GM10847 (cell line): Measurements from ENCODE around the gene CDX2.

Experiments
- POLR2A ChIP-seq: IDR thresholded peaks from 2 replicates; pipeline ENCODE4 v1.6.1; 2011; ENCODE audit not compliant: insufficient read length; ENCODE audit errors: extremely low read depth

Gene CDX2

GRCh38 chr13:27981006-27981708 is 12.0 kb upstream of the CDX2 start:
- TF ChIP-seq POLR2A: no peak

- no peak for TF ChIP-seq POLR2A
Observed at GRCh38 chr13:27980280-27980998, 11.3 kb upstream of the CDX2 start.

- no peak for TF ChIP-seq POLR2A
Observed at GRCh38 chr13:27979765-27980279, 10.7 kb upstream of the CDX2 start.

- no peak for TF ChIP-seq POLR2A
Observed at GRCh38 chr13:27979001-27979643, 10.0 kb upstream of the CDX2 start.

- no peak for TF ChIP-seq POLR2A
Observed at GRCh38 chr13:27978301-27978968, 9.3 kb upstream of the CDX2 start.

GRCh38 chr13:27977476-27978300 is 8.6 kb upstream of the CDX2 start:
- no peak for TF ChIP-seq POLR2A

GRCh38 chr13:27976362-27977091 is 7.4 kb upstream of the CDX2 start:
- TF ChIP-seq POLR2A: no peak

- no peak for TF ChIP-seq POLR2A
Observed at GRCh38 chr13:27975564-27976361, 6.6 kb upstream of the CDX2 start.

GRCh38 chr13:27973961-27974662 is 5.0 kb upstream of the CDX2 start:
- TF ChIP-seq POLR2A: no peak

- no peak for TF ChIP-seq POLR2A
Observed at GRCh38 chr13:27973291-27973690, 4.2 kb upstream of the CDX2 start.

- no peak for TF ChIP-seq POLR2A
Observed at GRCh38 chr13:27972478-27972820, 3.3 kb upstream of the CDX2 start.

- TF ChIP-seq POLR2A: no peak
Observed at GRCh38 chr13:27971776-27972477, 2.8 kb upstream of the CDX2 start.

- TF ChIP-seq POLR2A: no peak
Observed at GRCh38 chr13:27971236-27971645, 2.1 kb upstream of the CDX2 start.
